HG02981 (cell line): ENCODE measurements around the gene PRSS2.
"Not testable (repeated sequence)": the region's sequence is repeated elsewhere in the genome, so short reads cannot be mapped to it uniquely, and the experiment has no call there.

Source experiments
- ATAC-seq: cut with Tn5 transposase; IDR thresholded peaks from one replicate; pipeline ENCODE4 v1.9.1; 2021; ENCODE audit warnings: mild to moderate bottlenecking, moderate library complexity; ENCODE audit not compliant: unreplicated experiment

PRSS2 gene

DNA sequence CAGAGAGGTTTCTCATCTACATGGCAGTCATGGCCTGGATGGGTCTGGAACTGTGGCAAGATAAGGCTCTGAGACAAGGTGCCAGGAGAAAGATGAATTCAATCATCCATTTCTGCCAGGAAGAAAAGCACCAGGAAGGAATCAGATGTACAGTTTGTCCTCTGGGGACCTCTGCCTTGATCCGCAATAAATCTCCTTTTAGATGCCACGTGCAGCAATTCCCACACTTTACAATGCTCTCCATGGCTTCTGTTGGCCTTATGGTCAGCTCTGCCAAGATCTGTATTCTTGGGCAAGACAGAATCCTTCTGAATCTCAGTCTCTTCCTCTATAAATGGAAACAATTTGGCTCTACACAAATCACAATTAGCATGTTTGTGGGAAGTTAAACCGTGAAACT is 12.5 kb upstream of the PRSS2 start:
- ATAC-seq = not testable (repeated sequence)

GRCh38 chr7:142759433-142759832 is 11.3 kb upstream of the PRSS2 start:
- no peak for ATAC-seq

- no peak for ATAC-seq
Measured at GRCh38 chr7:142760071-142760642, 10.6 kb upstream of the PRSS2 start.

- not testable (repeated sequence) for ATAC-seq
Measured at GRCh38 chr7:142761606-142762005, 9.2 kb upstream of the PRSS2 start.

- ATAC-seq = no peak
Measured at GRCh38 chr7:142762104-142762503, 8.7 kb upstream of the PRSS2 start.

DNA sequence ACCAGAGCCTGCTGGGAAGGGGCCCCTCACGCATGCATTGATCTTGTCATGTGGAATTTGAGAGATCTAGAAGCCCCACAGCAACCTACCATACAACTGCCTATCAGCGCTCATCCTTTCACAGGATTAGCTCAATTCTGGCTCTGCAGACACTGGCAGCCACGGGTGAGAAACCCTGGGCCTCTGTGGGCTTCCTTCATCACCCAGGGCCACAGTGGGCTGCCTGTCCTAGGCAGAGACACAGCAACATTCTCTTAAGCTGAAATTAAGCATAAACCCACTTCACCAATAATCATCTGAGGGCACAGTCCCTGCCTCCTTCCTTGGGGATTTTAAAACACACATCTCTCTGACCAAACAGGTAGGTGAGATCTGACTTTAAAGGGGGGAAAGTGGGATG is 3.3 kb upstream of the PRSS2 start:
- no peak for ATAC-seq

GRCh38 chr7:142767861-142768260 is 2.9 kb upstream of the PRSS2 start:
- ATAC-seq = no peak

DNA sequence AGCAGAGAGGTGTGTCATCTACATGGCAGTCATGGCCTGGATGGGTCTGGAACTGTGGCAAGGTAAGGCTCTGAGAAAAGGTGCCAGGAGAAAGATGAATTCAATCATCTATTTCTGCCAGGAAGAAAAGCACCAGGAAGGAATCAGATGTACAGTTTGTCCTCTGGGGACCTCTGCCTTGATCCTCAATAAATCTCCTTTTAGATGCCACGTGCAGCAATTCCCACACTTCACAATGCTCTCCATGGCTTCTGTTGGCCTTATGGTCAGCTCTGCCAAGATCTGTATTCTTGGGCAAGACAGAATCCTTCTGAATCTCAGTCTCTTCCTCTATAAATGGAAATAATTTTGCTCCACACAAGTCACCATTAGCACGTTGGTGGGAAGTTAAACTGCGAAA is 1.9 kb upstream of the PRSS2 start:
- not testable (repeated sequence) for ATAC-seq

GRCh38 chr7:142771353-142771723 is 568 bp downstream of the PRSS2 start:
- peak; percentile 75 for ATAC-seq

GRCh38 chr7:142772051-142772450 is 1.3 kb downstream of the PRSS2 start:
- no peak for ATAC-seq

GRCh38 chr7:142772673-142773072 is 1.9 kb downstream of the PRSS2 start:
- no peak for ATAC-seq

DNA sequence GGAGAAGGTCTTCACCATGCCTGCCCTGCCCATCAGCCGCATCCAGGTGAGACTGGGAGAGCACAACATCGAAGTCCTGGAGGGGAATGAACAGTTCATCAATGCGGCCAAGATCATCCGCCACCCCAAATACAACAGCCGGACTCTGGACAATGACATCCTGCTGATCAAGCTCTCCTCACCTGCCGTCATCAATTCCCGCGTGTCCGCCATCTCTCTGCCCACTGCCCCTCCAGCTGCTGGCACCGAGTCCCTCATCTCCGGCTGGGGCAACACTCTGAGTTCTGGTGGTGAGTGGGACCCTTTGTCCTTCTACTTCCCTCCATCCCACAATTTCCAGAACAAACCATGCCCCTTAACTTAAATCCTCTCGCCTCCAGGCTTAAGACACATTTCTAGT is 2.5 kb downstream of the PRSS2 start:
- ATAC-seq = no peak

GRCh38 chr7:142773937-142774744 is 3.4 kb downstream of the PRSS2 start:
- ATAC-seq = no peak

- ATAC-seq = no peak
Measured at GRCh38 chr7:142774826-142775225, 4.1 kb downstream of the PRSS2 start.

DNA sequence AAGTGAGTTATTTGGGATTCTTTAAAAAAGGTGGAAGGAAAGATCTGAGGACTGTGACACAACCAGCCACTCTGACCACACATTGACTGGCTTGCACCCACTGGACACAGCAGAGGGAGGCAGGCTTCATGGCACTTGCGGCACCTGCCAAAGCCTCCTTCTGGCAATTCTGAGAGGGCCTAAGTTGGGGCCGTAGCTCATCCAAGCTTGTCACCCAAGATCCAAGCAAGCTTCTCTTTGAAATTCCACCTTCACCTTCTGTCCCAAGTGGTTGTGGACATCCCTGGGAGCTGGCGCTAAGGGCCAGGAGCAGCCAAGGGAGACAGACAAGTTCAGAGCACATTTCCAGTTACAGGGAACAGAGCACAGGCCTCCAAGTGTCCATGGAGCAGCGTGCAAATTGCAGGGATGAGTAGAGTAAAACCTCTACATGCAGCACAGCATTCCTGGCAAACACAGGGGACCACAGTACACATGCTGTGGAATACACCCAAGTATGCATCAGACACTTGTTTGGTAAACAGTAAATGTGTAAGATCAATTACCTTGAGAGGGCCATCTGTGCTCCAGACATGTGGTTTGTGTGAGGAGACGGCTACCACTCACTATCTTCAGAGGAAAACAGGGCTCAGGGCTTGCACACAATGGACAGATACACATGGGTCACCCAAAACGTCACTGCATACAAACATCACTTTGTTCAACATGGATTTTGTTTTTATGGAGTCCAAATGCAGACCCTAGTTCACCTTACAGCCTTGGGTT is 4.8 kb downstream of the PRSS2 start:
- not testable (repeated sequence) for ATAC-seq

GRCh38 chr7:142776206-142776844 is 5.6 kb downstream of the PRSS2 start:
- no peak for ATAC-seq

- ATAC-seq = not testable (repeated sequence)
Measured at GRCh38 chr7:142776845-142777225, 6.1 kb downstream of the PRSS2 start.

GRCh38 chr7:142777318-142777717 is 6.5 kb downstream of the PRSS2 start:
- no peak for ATAC-seq

DNA sequence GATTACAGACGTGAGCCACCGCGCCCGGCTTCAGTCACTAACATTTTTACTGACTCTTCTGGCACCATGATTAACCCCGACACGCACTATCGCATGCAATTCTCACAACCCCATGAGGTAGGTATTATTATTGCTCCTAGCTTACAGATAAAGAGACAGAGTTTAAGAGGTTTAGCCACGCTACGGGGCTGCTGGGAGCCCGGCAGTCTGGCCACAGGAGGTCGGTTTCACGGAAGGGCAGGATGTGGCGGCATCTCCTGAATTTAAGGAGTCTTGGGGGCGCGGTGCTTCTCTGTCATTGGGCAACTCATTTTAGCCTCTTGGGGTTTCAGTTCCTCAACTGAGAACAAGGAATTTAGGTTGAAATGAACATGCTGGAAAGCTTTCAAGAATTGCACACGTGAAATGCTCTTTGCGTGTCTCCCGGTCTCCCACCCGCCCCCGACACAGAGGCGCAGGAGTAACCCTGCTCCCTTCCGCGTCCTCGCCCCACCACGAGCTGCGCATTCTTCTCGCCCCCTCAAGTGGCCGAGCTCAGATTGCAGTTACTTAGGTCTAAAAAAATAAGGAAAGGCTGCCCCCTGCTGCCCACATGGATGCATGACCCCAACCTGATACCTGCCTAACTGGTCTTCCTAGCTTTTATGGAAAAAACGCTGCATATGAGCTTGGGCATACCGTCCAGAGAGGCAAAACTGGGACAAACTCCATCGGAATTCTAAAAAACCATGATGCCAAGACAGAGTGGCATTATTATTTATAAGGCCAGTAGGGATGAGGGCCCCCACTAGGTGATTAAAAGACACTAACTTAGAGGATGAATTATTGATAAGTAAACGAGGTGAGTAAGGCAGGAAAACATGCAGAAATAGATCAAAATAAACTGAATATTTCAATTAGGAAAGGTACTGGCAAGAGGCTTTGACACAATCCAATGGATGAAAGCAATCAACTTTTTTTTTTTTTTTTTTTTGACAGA is 12.4 kb downstream of the PRSS2 start:
- ATAC-seq = peak; percentile 88

DNA sequence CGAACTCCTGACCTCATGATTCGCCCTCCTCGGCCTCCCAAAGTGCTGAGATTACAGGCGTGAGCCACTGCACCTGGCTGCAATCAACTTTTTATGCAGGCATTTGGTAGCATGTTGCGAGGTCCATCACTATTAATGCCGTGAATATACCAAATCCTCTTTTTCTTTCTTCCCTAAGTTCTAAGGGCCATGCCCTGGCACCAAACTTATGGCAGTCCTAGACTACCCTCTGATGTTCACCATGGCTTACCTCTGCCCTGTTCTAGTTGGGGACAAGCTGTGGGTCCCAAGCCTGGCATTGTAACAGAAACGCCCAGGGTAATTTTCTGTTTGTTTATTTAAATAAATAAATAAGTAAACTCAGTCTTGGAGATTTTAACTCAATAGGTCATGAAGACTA is 13.3 kb downstream of the PRSS2 start:
- ATAC-seq = no peak
